Hematopoietic multipotent progenitor cell treated with erythropoietin and hydrocortisone succinate and interleukin-3 and kit ligand, for 15 days (in vitro differentiated cells): ENCODE measurements around the gene TLE1.

Experiments used
- DNase-seq: peaks from one replicate; pipeline ENCODE4 v3.0.0-alpha.2; 2015; ENCODE audit warnings: low spot score

Gene TLE1

GRCh38 chr9:81578606-81579005 lies 110.7 kb downstream of the TLE1 start:
- no peak for DNase-seq

- DNase-seq, result no peak
Observed at GRCh38 chr9:81575956-81576355, 113.4 kb downstream of the TLE1 start.

GRCh38 chr9:81574405-81574804 lies 114.9 kb downstream of the TLE1 start:
- DNase-seq, result no peak

- no peak for DNase-seq
Observed at GRCh38 chr9:81573415-81574321, 115.7 kb downstream of the TLE1 start.

- no peak for DNase-seq
Observed at GRCh38 chr9:81570083-81570482, 119.3 kb downstream of the TLE1 start.

- no peak for DNase-seq
Observed at GRCh38 chr9:81566074-81566698, 123.2 kb downstream of the TLE1 start.

GRCh38 chr9:81565609-81566008 lies 123.7 kb downstream of the TLE1 start:
- no peak for DNase-seq

- no peak for DNase-seq
Observed at GRCh38 chr9:81565144-81565543, 124.2 kb downstream of the TLE1 start.

GRCh38 chr9:81564632-81565031 lies 124.7 kb downstream of the TLE1 start:
- DNase-seq, result no peak

- no peak for DNase-seq
Observed at GRCh38 chr9:81563739-81564138, 125.6 kb downstream of the TLE1 start.

GRCh38 chr9:81563020-81563407 lies 126.3 kb downstream of the TLE1 start:
- no peak for DNase-seq

GRCh38 chr9:81562231-81563019 lies 126.9 kb downstream of the TLE1 start:
- no peak for DNase-seq

- no peak for DNase-seq
Observed at GRCh38 chr9:81560851-81561732, 128.3 kb downstream of the TLE1 start.

GRCh38 chr9:81559709-81560108 lies 129.6 kb downstream of the TLE1 start:
- no peak for DNase-seq

- no peak for DNase-seq
Observed at GRCh38 chr9:81559197-81559596, 130.2 kb downstream of the TLE1 start.

GRCh38 chr9:81558091-81558830 lies 131.1 kb downstream of the TLE1 start:
- no peak for DNase-seq

- no peak for DNase-seq
Observed at GRCh38 chr9:81557452-81558090, 131.8 kb downstream of the TLE1 start.

GRCh38 chr9:81556923-81557322 lies 132.4 kb downstream of the TLE1 start:
- no peak for DNase-seq

- DNase-seq, result no peak
Observed at GRCh38 chr9:81552581-81552991, 136.8 kb downstream of the TLE1 start.

GRCh38 chr9:81550207-81550583 lies 139.2 kb downstream of the TLE1 start:
- DNase-seq, result no peak
